Left ventricle myocardium inferior (tissue), 1 donor: ENCODE data around the gene TBC1D30. TPM values are rescaled to one million over a fixed set of nuclear protein-coding genes. Genes with fewer than 3 reads are reported as not detected.

Experiments used
- DNase-seq: peaks from one replicate; pipeline ENCODE4 v3.0.0-alpha.2; 2020
- H3K27ac ChIP-seq: fragments of 200-600 bp; replicated peaks from 2 replicates; pipeline ENCODE4 v1.8.0; 2021
- H3K27me3 ChIP-seq: fragments of 200-600 bp; 2 replicates; pipeline ENCODE4 v1.8.0; 2021; ENCODE audit warnings: low read depth
- H3K36me3 ChIP-seq: fragments of 200-600 bp; 2 replicates; pipeline ENCODE4 v1.8.0; 2021
- H3K4me1 ChIP-seq: fragments of 200-600 bp; 2 replicates; pipeline ENCODE4 v1.8.0; 2021
- H3K4me3 ChIP-seq: fragments of 200-600 bp; 2 replicates; pipeline ENCODE4 v1.8.0; 2021; ENCODE audit warnings: mild to moderate bottlenecking, moderate library complexity
- H3K9me3 ChIP-seq: fragments of 200-600 bp; replicated peaks from 2 replicates; pipeline ENCODE4 v1.8.0; 2021
- intact Hi-C: fragments of 100-400 bp; cut with micrococcal nuclease; formaldehyde crosslinking; loops from one replicate; pipeline ENCODE4 v1.11.0; 2022
- total RNA-seq: library from RNA; stranded (reverse); fragmentation: NEBNext Ultra II Directional; extraction: Animal tissue kit (Norgen Biotek cat#: 25700); gene quantifications from one replicate; pipeline ENCODE4 v1.2.1, GENCODE V29; 2021
- TF ChIP-seq, protein P1 (sequence below): fragments of 200-600 bp; IDR thresholded peaks from 2 replicates; pipeline ENCODE4 v1.8.0; 2021; ENCODE audit warnings: antibody characterized with exemption, mild to moderate bottlenecking, borderline replicate concordance
- donor health status: DM: no; HTN: yes; CAD: no; lungs with severe emphysema.

The TBC1D30 gene
- total RNA-seq, 1 donor from 2014 or later, result 0.77 TPM

DNA sequence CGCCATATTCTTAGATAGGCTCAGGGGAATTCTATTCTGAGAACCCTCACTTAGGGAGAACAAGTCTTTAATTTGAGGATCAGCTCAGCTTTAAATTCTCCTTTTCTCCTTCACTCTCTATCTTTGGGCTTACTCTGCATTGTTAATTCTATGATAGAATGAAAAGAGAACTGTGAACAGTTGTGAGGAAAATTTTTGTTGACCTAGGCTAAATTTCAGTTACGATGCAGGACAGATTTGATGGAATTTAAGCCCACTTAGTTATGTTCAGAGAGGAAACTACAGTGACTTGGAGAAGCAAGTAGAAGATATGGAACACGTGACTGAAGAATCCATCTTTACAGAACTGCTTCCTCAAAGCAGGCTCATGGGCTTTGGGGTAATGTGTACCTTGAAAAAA, 82.7 kb downstream of the TBC1D30 start:
- Histone ChIP-seq H3K27ac (no peak overlapping the region), H3K9me3 (no peaks in the 10 kb centered on the region), H3K36me3 (no peaks in the 10 kb centered on the region), H3K27me3 (no peaks in the 10 kb centered on the region), H3K4me1 (no peaks in the 10 kb centered on the region), H3K4me3 (no peak overlapping the region)
- TF ChIP-seq, protein P1, sequence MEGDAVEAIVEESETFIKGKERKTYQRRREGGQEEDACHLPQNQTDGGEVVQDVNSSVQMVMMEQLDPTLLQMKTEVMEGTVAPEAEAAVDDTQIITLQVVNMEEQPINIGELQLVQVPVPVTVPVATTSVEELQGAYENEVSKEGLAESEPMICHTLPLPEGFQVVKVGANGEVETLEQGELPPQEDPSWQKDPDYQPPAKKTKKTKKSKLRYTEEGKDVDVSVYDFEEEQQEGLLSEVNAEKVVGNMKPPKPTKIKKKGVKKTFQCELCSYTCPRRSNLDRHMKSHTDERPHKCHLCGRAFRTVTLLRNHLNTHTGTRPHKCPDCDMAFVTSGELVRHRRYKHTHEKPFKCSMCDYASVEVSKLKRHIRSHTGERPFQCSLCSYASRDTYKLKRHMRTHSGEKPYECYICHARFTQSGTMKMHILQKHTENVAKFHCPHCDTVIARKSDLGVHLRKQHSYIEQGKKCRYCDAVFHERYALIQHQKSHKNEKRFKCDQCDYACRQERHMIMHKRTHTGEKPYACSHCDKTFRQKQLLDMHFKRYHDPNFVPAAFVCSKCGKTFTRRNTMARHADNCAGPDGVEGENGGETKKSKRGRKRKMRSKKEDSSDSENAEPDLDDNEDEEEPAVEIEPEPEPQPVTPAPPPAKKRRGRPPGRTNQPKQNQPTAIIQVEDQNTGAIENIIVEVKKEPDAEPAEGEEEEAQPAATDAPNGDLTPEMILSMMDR, result no peak
- intact Hi-C loops, result no loop called here
- DNase-seq, result no peak

DNA sequence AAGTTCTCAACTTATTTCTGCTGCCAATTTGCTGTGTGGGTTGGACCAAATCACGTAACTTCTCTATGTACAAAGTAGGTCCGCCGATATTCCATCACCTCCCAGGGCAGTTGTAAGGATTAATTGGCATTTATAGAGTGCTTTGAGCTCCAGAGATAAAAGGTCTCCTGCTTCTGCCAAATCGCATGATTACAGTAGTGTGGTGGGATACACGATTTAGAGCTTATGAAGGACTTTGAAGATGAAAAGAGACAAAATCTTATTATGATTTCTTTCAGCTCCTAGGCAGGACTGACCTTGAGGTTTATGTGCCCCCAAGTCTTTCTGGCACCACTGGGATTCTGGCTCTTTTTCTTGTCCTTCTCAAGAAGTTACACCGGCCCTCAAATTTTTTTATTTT, 84.7 kb downstream of the TBC1D30 start:
- no peak for DNase-seq
- intact Hi-C loops, result no loop called here
- TF ChIP-seq, protein P1, result no peak
- Histone ChIP-seq H3K4me3 (no peak overlapping the region), H3K9me3 (no peaks in the 10 kb centered on the region), H3K36me3 (no peaks in the 10 kb centered on the region), H3K27ac (no peak overlapping the region), H3K4me1 (no peaks in the 10 kb centered on the region), H3K27me3 (no peaks in the 10 kb centered on the region)

DNA sequence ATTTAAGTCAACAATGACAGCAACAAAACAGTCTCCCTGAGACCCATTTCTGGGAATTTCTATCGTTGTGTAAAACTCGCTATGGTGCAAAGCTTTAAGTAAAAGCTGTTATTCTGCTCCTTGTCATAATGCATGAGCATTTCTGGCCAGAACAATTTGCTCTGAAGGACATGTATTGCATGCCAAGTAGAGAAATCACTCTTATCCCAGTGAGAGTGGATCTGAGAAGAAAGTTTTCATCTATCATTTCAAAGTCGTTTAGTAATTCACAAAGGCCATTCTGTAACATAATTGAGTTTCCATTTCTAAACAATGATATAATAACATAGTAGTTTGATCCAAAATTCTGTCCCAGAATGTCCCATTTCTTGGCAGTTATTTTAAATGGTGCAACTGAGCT, 86.6 kb downstream of the TBC1D30 start:
- intact Hi-C loops, result no loop called here
- Histone ChIP-seq H3K27ac (no peak overlapping the region), H3K27me3 (no peaks in the 10 kb centered on the region), H3K4me3 (no peak overlapping the region), H3K9me3 (no peaks in the 10 kb centered on the region), H3K4me1 (no peaks in the 10 kb centered on the region), H3K36me3 (no peaks in the 10 kb centered on the region)
- TF ChIP-seq, protein P1, result no peak
- DNase-seq, result no peak

DNA sequence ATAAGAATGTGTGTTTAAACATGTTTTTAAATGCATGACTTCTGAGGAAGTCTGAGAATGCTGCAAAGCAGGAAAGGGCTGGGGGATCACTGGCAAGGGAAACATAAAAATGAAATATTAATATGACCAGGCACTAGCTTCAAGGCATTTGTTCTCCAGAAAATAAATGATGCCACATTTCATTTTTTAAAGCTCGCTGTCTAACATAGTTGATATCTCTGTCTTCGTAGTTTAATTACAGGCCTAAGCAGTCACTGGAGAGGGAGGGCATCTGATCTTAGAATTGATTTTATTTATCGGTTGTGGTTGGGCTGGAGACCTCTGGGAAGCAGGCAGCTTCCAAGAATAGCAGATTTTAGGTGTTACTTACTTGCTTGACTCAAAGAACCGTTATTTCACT, 87.5 kb downstream of the TBC1D30 start:
- H3K27ac ChIP-seq, result no peak overlapping the region
- H3K36me3 ChIP-seq, result no peaks in the 10 kb centered on the region
- H3K4me3 ChIP-seq, result no peak overlapping the region
- no peaks in the 10 kb centered on the region for H3K27me3 ChIP-seq
- TF ChIP-seq, protein P1, result no peak
- no peaks in the 10 kb centered on the region for H3K9me3 ChIP-seq
- DNase-seq, result no peak
- intact Hi-C loops, result no loop called here
- no peaks in the 10 kb centered on the region for H3K4me1 ChIP-seq

DNA sequence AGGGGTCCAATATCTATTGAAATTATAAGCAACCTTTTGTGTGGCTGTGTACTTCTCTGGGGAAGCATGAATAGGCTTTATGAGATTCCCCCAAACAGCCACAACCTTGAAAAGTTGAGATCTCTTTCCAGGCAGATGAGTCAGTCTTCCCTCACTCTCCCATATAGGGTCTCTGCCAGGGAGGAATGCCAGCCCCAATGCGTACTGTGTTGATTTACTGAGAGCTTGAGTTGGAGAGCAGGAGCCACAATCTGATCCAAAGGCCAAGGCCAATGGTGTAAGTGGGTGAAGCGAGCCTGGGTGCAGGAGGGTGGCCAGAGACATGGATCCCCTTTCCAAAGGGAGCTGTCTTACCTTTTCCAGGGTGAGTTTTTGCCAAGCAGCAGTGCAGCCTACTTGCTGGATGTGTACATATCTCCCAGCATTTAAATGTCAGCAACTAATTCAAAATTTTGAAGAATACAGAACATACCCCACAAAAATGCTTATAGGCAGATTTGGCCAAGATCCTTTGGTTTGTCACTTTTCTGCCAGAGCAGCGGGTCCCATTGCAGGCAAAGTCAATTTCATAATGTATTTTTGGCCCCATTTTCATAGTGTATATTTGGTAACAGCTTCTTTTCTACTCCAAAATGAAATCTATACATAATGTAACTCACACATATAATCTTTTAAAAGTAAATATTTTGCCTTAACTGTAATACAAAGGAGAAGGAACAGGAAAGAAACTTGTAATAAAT, 88.2 kb downstream of the TBC1D30 start:
- Histone ChIP-seq H3K9me3 (no peaks in the 10 kb centered on the region), H3K27me3 (no peaks in the 10 kb centered on the region), H3K4me1 (no peaks in the 10 kb centered on the region), H3K36me3 (no peaks in the 10 kb centered on the region), H3K4me3 (no peak overlapping the region), H3K27ac (no peak overlapping the region)
- DNase-seq, result no peak
- TF ChIP-seq, protein P1, result no peak
- intact Hi-C loops, result no loop called here
